H1 (cell line): Measurements from ENCODE around the gene CAMTA1. TPM values are rescaled to one million over a fixed set of nuclear protein-coding genes. Genes with fewer than 3 reads are reported as not detected.
A peak's percentile ranks its signal among the peaks of the same experiment; 100 is the strongest.

Experiments used
- CTCF ChIA-PET: fragments of 300-600 bp; sonication (Branson Sonifier 250); formaldehyde crosslinking; loops from one replicate; lab custom pipeline; 2021; ENCODE audit not compliant: partially characterized antibody; lab: Charles Lee
- POLR2A ChIA-PET: fragments of 300-600 bp; sonication (Branson Sonifier 250); formaldehyde crosslinking; loops from one replicate; lab custom pipeline; 2021; ENCODE audit warnings: inconsistent platforms; ENCODE audit not compliant: partially characterized antibody; lab: Charles Lee
- DNase-seq, 2 experiments: peaks; one replicate each; pipeline versions ENCODE4 v3.0.0 to v3.0.0-alpha.2; 2010 to 2022; ENCODE audit warnings: low spot score in 2 of 2, low read depth in 1 of 2, mixed read lengths in 1 of 2
- FAIRE-seq: peaks from 2 replicates; lab custom pipeline; 2011; peaks lifted over from hg19 to GRCh38; lab: Jason Lieb, UNC
- H2AFZ ChIP-seq: 2 replicates; pipeline ENCODE4 v1.8.1; 2012; ENCODE audit warnings: low read length, inconsistent platforms
- H2AK5ac ChIP-seq: 2 replicates; pipeline ENCODE4 v1.6.1; 2013; ENCODE audit warnings: low read depth, low read length
- H2BK120ac ChIP-seq: replicated peaks from 2 replicates; pipeline ENCODE3; 2013; ENCODE audit warnings: low read depth, low read length, inconsistent platforms
- H2BK12ac ChIP-seq: 2 replicates; pipeline ENCODE4 v1.6.1; 2013; ENCODE audit warnings: low read depth, low read length
- H2BK15ac ChIP-seq: 2 replicates; pipeline ENCODE4 v1.6.1; 2013; ENCODE audit warnings: low read length
- H2BK20ac ChIP-seq: 2 replicates; pipeline ENCODE4 v1.6.1; 2013; ENCODE audit warnings: low read length
- H2BK5ac ChIP-seq: 2 replicates; pipeline ENCODE4 v1.6.1; 2013; ENCODE audit warnings: low read depth, low read length
- H3K14ac ChIP-seq: 2 replicates; pipeline ENCODE4 v1.6.1; 2013; ENCODE audit warnings: inconsistent platforms; ENCODE audit not compliant: insufficient read length
- H3K18ac ChIP-seq: 2 replicates; pipeline ENCODE4 v1.6.1; 2013; ENCODE audit warnings: low read length; ENCODE audit errors: extremely low read depth
- H3K23ac ChIP-seq: 2 replicates; pipeline ENCODE4 v1.6.1; 2013; ENCODE audit warnings: inconsistent platforms; ENCODE audit not compliant: insufficient read length
- H3K23me2 ChIP-seq: 2 replicates; pipeline ENCODE4 v1.6.1; 2013; ENCODE audit warnings: low read depth, low read length
- H3K27ac ChIP-seq: 2 replicates; pipeline ENCODE4 v1.6.1; 2011; ENCODE audit warnings: low read depth, low read length, inconsistent platforms
- H3K27me3 ChIP-seq, 4 experiments: replicated peaks in 1 of 4; 1 replicate in 1 of 4; 2 replicates in 3 of 4; pipeline versions ENCODE4 v1.6.1 to v1.8.1; 2011 to 2013; ENCODE audit warnings: low read length in 3 of 4, mild to moderate bottlenecking in 3 of 4, inconsistent platforms in 2 of 4, mixed read lengths in 2 of 4, moderate library complexity in 1 of 4; ENCODE audit not compliant: control insufficient read depth in 3 of 4, insufficient read depth in 3 of 4; ENCODE audit errors: extremely low read depth in 1 of 4
- H3K36me3 ChIP-seq, 4 experiments: 2 replicates each; pipeline versions ENCODE4 v1.6.1 to v1.8.1; 2011 to 2013; ENCODE audit warnings: mild to moderate bottlenecking in 4 of 4, low read length in 3 of 4, moderate library complexity in 2 of 4, control low read depth in 1 of 4, inconsistent platforms in 1 of 4; ENCODE audit not compliant: insufficient read depth in 4 of 4, control insufficient read depth in 2 of 4
- H3K4ac ChIP-seq: replicated peaks from 2 replicates; pipeline ENCODE3; 2013; ENCODE audit warnings: low read length, low read depth, mixed read lengths, inconsistent platforms; ENCODE audit not compliant: insufficient read length
- H3K4me1 ChIP-seq, 4 experiments: replicated peaks in 1 of 4; 1 replicate in 1 of 4; 2 replicates in 3 of 4; pipeline versions ENCODE4 v1.6.1 to v1.8.1; 2011 to 2013; ENCODE audit warnings: low read length in 3 of 4, inconsistent platforms in 2 of 4, mixed read lengths in 1 of 4; ENCODE audit not compliant: insufficient read depth in 4 of 4, control insufficient read depth in 3 of 4
- H3K4me2 ChIP-seq, 2 experiments: 2 replicates each; pipeline versions ENCODE4 v1.6.1 to v1.8.1; 2011 to 2013; ENCODE audit warnings: low read depth in 2 of 2, low read length in 2 of 2, control low read depth in 1 of 2, inconsistent platforms in 1 of 2, mild to moderate bottlenecking in 1 of 2; ENCODE audit not compliant: insufficient read depth in 1 of 2
- H3K4me3 ChIP-seq, 4 experiments: fragments of 200-600, 300-600 bp in 1 of 4; sonication (generic), shearing (Covaris generic), sonication (Bioruptor Twin) in 1 of 4; 2 replicates each; pipeline versions ENCODE4 v1.5.1 to v1.8.1; 2011 to 2016; ENCODE audit warnings: low read length in 4 of 4, low read depth in 3 of 4, control low read depth in 2 of 4, inconsistent platforms in 2 of 4, mild to moderate bottlenecking in 2 of 4, mixed read lengths in 1 of 4, moderate library complexity in 1 of 4; ENCODE audit not compliant: insufficient read depth in 2 of 4; ENCODE audit errors: extremely low read depth in 1 of 4
- H3K56ac ChIP-seq: replicated peaks from 2 replicates; pipeline ENCODE3; 2013; ENCODE audit warnings: low read depth, mild to moderate bottlenecking, mixed read lengths, low read length, inconsistent platforms; ENCODE audit not compliant: insufficient read length
- H3K79me1 ChIP-seq: 2 replicates; pipeline ENCODE4 v1.6.1; 2013; ENCODE audit warnings: low read depth, low read length, control low read depth
- H3K79me2 ChIP-seq, 2 experiments: 2 replicates each; pipeline versions ENCODE4 v1.6.1 to v1.8.1; 2012 to 2013; ENCODE audit warnings: low read length in 2 of 2, mild to moderate bottlenecking in 2 of 2, inconsistent platforms in 1 of 2; ENCODE audit not compliant: insufficient read depth in 2 of 2, control insufficient read depth in 1 of 2
- H3K9ac ChIP-seq, 4 experiments: replicated peaks in 1 of 4; 1 replicate in 1 of 4; 2 replicates in 3 of 4; pipeline versions ENCODE4 v1.6.1 to v1.8.1; 2011 to 2013; ENCODE audit warnings: low read depth in 3 of 4, low read length in 3 of 4, control low read depth in 2 of 4, mild to moderate bottlenecking in 2 of 4, moderate library complexity in 2 of 4, inconsistent platforms in 1 of 4; ENCODE audit errors: extremely low read depth in 1 of 4
- H3K9me3 ChIP-seq, 2 experiments: 2 replicates each; pipeline versions ENCODE4 v1.6.1 to v1.8.1; 2012 to 2013; ENCODE audit warnings: mild to moderate bottlenecking in 2 of 2, moderate library complexity in 2 of 2, control low read depth in 1 of 2, inconsistent platforms in 1 of 2, low read depth in 1 of 2, low read length in 1 of 2, mixed read lengths in 1 of 2; ENCODE audit not compliant: insufficient read depth in 2 of 2
- H4K20me1 ChIP-seq, 2 experiments: replicated peaks in 1 of 2; 2 replicates each; pipeline versions ENCODE3 to v1.8.1; 2011 to 2013; ENCODE audit warnings: inconsistent platforms in 2 of 2, low read length in 2 of 2, mild to moderate bottlenecking in 1 of 2; ENCODE audit not compliant: insufficient read depth in 2 of 2, control insufficient read depth in 1 of 2
- H4K5ac ChIP-seq: 2 replicates; pipeline ENCODE4 v1.6.1; 2013; ENCODE audit warnings: low read length, low read depth, mixed read lengths, inconsistent platforms; ENCODE audit not compliant: insufficient read length
- H4K8ac ChIP-seq: 2 replicates; pipeline ENCODE4 v1.8.0; 2013; ENCODE audit warnings: mild to moderate bottlenecking, moderate library complexity, low read length, inconsistent platforms; ENCODE audit not compliant: insufficient read depth; ENCODE audit errors: extremely low read depth
- H4K91ac ChIP-seq: replicated peaks from 2 replicates; pipeline ENCODE3; 2013; ENCODE audit warnings: low read length, mixed read lengths, inconsistent platforms; ENCODE audit not compliant: insufficient read length
- CBX5 ChIP-seq: fragments of 300-800, 300-1000 bp; sonication (generic); IDR thresholded peaks from 2 replicates; pipeline ENCODE4 v1.7.1; 2016; ENCODE audit warnings: antibody characterized with exemption, low read length, low read depth
- CREB1 ChIP-seq: IDR thresholded peaks from 2 replicates; pipeline ENCODE4 v1.6.1; 2012; ENCODE audit warnings: inconsistent platforms
- HDAC6 ChIP-seq: IDR thresholded peaks from one replicate; pipeline ENCODE4 v1.7.1; 2012; ENCODE audit warnings: low read depth, mild to moderate bottlenecking, inconsistent platforms, low read length, moderate library complexity
- KDM1A ChIP-seq: fragments of 200-600, 300-600 bp; sonication (generic); IDR thresholded peaks from 2 replicates; pipeline ENCODE4 v1.7.1; 2016; ENCODE audit warnings: mild to moderate bottlenecking, low read length, borderline replicate concordance
- RAD21 ChIP-seq, 2 experiments: IDR thresholded peaks in 1 of 2; conservative IDR thresholded peaks in 1 of 2; 2 replicates each; pipeline ENCODE4 v1.6.1; 2011; ENCODE audit warnings: low read depth in 2 of 2, low read length in 2 of 2, improper control_type of control experiment in 1 of 2, inconsistent platforms in 1 of 2, mild to moderate bottlenecking in 1 of 2, moderate library complexity in 1 of 2
- RFX5 ChIP-seq: IDR thresholded peaks from 2 replicates; pipeline ENCODE4 v1.6.1; 2011; ENCODE audit warnings: low read depth, low read length, improper control_type of control experiment, borderline replicate concordance
- SAP30 ChIP-seq: fragments of 300-600 bp; sonication (generic); IDR thresholded peaks from 2 replicates; pipeline ENCODE4 v1.7.1; 2012; ENCODE audit warnings: low read length, moderate library complexity, mild to moderate bottlenecking, inconsistent platforms; ENCODE audit not compliant: insufficient read depth, insufficient replicate concordance
- SIN3A ChIP-seq, 2 experiments: IDR thresholded peaks in 1 of 2; conservative IDR thresholded peaks in 1 of 2; 2 replicates each; pipeline ENCODE4 v1.6.1; 2011 to 2012; ENCODE audit warnings: low read length in 2 of 2, improper control_type of control experiment in 1 of 2, low read depth in 1 of 2, mild to moderate bottlenecking in 1 of 2
- TCF12 ChIP-seq: IDR thresholded peaks from 2 replicates; pipeline ENCODE4 v1.6.1; 2011; ENCODE audit warnings: low read depth, mild to moderate bottlenecking, low read length
- WGBS, 2 experiments: shearing (Covaris generic) in 1 of 2; methylation state at CpG; one replicate each; pipeline versions ENCODE4 v1.1.6 to v1.1.7; 2013 to 2015; ENCODE audit warnings: low lambda C conversion rate in 2 of 2, mixed read lengths in 2 of 2, inconsistent platforms in 1 of 2, low coverage in 1 of 2, missing lambda C conversion rate in 1 of 2; ENCODE audit not compliant: insufficient replicate concordance in 2 of 2, insufficient coverage in 1 of 2, insufficient read length in 1 of 2; ENCODE audit errors: extremely low coverage in 1 of 2, missing lambda C conversion rate in 1 of 2; 5-methylcytosine and 5-hydroxymethylcytosine counted together
- polyA plus RNA-seq, 7 experiments: library from polyadenylated mRNA; depleted of rRNA in 3 of 7; stranded (reverse) in 5 of 7; unstranded in 2 of 7; fragments of >200 nt in 5 of 7; fragments of 200-250 nt in 2 of 7; gene quantifications; 1 replicate in 5 of 7; 2 replicates in 1 of 7; 4 replicates in 1 of 7; pipeline versions ENCODE4 v1.2.1 to v1.2.3, GENCODE V29; 2011 to 2013; ENCODE audit warnings: missing spikeins in 2 of 7, mixed read lengths in 2 of 7
- total RNA-seq: library from RNA; stranded (reverse); fragmentation: NEBNext Ultra II Directional; extraction: Animal tissue kit (Norgen Biotek cat#: 25700); gene quantifications from 2 replicates; pipeline ENCODE4 v1.2.1, GENCODE V29; 2021

Gene CAMTA1
- total and polyA plus RNA-seq, 2 of the 8 experiments (the other 6 are each of a cell fraction or from before 2014, with no cell fraction given), result 65.0 to 119 TPM

DNA sequence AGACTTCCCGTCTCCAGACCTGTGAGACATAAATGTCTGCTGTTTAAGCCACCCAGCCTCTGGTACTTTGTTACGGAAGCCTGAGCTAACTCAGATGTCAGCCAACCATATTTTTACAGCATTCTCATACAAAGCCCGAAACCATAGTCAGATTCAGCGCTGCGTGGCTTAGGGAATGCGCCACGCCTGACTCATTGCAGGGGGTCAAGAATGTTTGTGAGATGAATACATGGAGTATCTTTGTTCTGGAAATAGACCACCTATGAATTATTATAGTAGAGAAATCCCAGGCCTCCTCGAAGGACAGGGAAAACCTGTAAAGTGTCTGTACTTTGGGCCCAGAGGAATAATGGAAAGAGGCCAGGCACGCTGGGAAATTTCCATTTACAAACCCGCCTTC is 434.8 kb downstream of the CAMTA1 start:
- Histone ChIP-seq H3K56ac (no peak overlapping the region), H3K4me3 (no peak overlapping the region), H3K79me2 (no peaks in the 10 kb centered on the region), H3K27ac (no peak overlapping the region), H3K27me3 (no peaks in the 10 kb centered on the region), H4K91ac (no peak overlapping the region), H2BK120ac (no peak overlapping the region), H3K79me1 (no peaks in the 10 kb centered on the region), H3K36me3 (no peaks in the 10 kb centered on the region), H4K20me1 (no peaks in the 10 kb centered on the region), H2AK5ac (no peak overlapping the region), H3K9ac (no peak overlapping the region), H2BK20ac (no peak overlapping the region), H3K23ac (no peak overlapping the region), H4K5ac (no peak overlapping the region), H2BK5ac (no peak overlapping the region), H3K23me2 (no peaks in the 10 kb centered on the region), H2BK15ac (no peak overlapping the region), H2BK12ac (no peak overlapping the region), H3K9me3 (no peaks in the 10 kb centered on the region), H3K14ac (no peak overlapping the region), H3K4me2 (no peak overlapping the region), H3K18ac (no peak overlapping the region), H2AFZ (no peak overlapping the region), H3K4ac (no peak overlapping the region), H4K8ac (peak overlapping the region; percentile 28; the same call in 1 of the 2 replicates), H3K4me1 (no peaks in the 10 kb centered on the region; a peak in 1 of 7 replicates)
- CTCF ChIA-PET, result interaction anchor here (0.6 to 1.8 kb wide), 5 partner anchors 177 to 404 kb away, joined by 3 to 8 read pairs (median 4); no protein-coding TSS in a partner anchor
- 88% methylated on average over 10 of the region's 10 CpGs; no CpG with 5 or more reads in 1 of the 2 experiments for WGBS, 2 experiments
- no peak for DNase-seq
- POLR2A ChIA-PET, result no interaction called here
- TF ChIP-seq CREB1 (no peak), HDAC6 (no peak), CBX5 (no peak), RAD21 (IDR thresholded peaks at IDR 0.05 in 1 of 2, conservative IDR thresholded peaks at IDR 0.05 in 1 of 2; ENCODE audit: low read depth in 2 of 2, low read length in 2 of 2) (no peak), TCF12 (no peak), SAP30 (no peak), KDM1A (no peak), RFX5 (no peak), SIN3A (conservative IDR thresholded peaks at IDR 0.05 in 1 of 2, IDR thresholded peaks at IDR 0.05 in 1 of 2; ENCODE audit: low read depth in 1 of 2, low read length in 2 of 2) (no peak)
- FAIRE-seq, result no peak
